A673 (cell line): ENCODE data around the gene CDKAL1.

ENCODE experiments used
- CTCF ChIP-seq: fragments of 300-800, 200-600 bp; sonication (generic); conservative IDR thresholded peaks from 2 replicates; pipeline ENCODE4 v1.5.1; 2017; ENCODE audit warnings: low read depth, mild to moderate bottlenecking, antibody characterized with exemption, low read length, moderate library complexity, mixed read lengths
- EZH2 ChIP-seq: fragments of 200-600 bp; sonication (generic); IDR thresholded peaks from 2 replicates; pipeline ENCODE4 v1.6.1; 2017; ENCODE audit warnings: borderline replicate concordance, low read depth, mild to moderate bottlenecking, mixed read lengths, antibody characterized with exemption, low read length; ENCODE audit not compliant: poor library complexity, severe bottlenecking

- TF ChIP-seq CTCF (no peak), EZH2 (no peak)
These were observed 188.2 kb downstream of the CDKAL1 start for GRCh38 chr6:20722455-20722854.
